SK-N-SH treated with all-trans-retinoic acid at 6 μM for 48 hours (cell line): Measurements from ENCODE around the gene NTF3.

Source experiments
- CSRNP3 ChIP-seq: fragments of 250-450 bp; sonication (Bioruptor Pico); IDR thresholded peaks from 2 replicates; pipeline ENCODE4 v1.5.1; 2021; ENCODE audit warnings: mild to moderate bottlenecking, moderate library complexity
- ESRRG ChIP-seq: fragments of 250-450 bp; sonication (Bioruptor Pico); IDR thresholded peaks from 2 replicates; pipeline ENCODE4 v1.6.1; 2021; ENCODE audit warnings: mild to moderate bottlenecking
- GLIS3 ChIP-seq: fragments of 250-450 bp; sonication (Bioruptor Pico); IDR thresholded peaks from 2 replicates; pipeline ENCODE4 v1.5.0; 2020; ENCODE audit warnings: mild to moderate bottlenecking, moderate library complexity
- PATZ1 ChIP-seq: fragments of 250-450 bp; sonication (Bioruptor Pico); IDR thresholded peaks from 2 replicates; pipeline ENCODE4 v1.8.0; 2020; ENCODE audit warnings: mild to moderate bottlenecking, moderate library complexity, borderline replicate concordance
- RARB ChIP-seq: fragments of 250-450 bp; sonication (Bioruptor Pico); IDR thresholded peaks from 2 replicates; pipeline ENCODE4 v1.8.0; 2021; ENCODE audit warnings: mild to moderate bottlenecking, moderate library complexity
- TCF4 ChIP-seq: fragments of 250-450 bp; sonication (Bioruptor Pico); IDR thresholded peaks from 2 replicates; pipeline ENCODE4 v1.8.0; 2021; ENCODE audit warnings: mild to moderate bottlenecking, moderate library complexity, borderline replicate concordance
- ZFP3 ChIP-seq: fragments of 250-450 bp; sonication (Bioruptor Pico); IDR thresholded peaks from 2 replicates; pipeline ENCODE4 v1.5.0; 2020; ENCODE audit warnings: mild to moderate bottlenecking, moderate library complexity
- ZNF565 ChIP-seq: fragments of 450-650 bp; formaldehyde crosslinking; conservative IDR thresholded peaks from 2 replicates; pipeline ENCODE4 v1.5.0; 2020; ENCODE audit warnings: low read depth, mild to moderate bottlenecking, moderate library complexity
- ZNF8 ChIP-seq: fragments of 450-650 bp; formaldehyde crosslinking; IDR thresholded peaks from 2 replicates; pipeline ENCODE4 v1.5.0; 2020; ENCODE audit warnings: mild to moderate bottlenecking, moderate library complexity

GRCh38 chr12:5487948-5488625, 56.2 kb downstream of the NTF3 start:
- no peak for TF ChIP-seq ZFP3 (CRISPR knock-in tag)
- TF ChIP-seq ZNF565 (CRISPR knock-in tag) = no peak
- no peak for TF ChIP-seq CSRNP3
- TF ChIP-seq ZNF8 (CRISPR knock-in tag) = no peak
- no peak for TF ChIP-seq PATZ1 (CRISPR knock-in tag)
- no peak for TF ChIP-seq GLIS3
- no peak for TF ChIP-seq ESRRG (CRISPR knock-in tag)
- no peak for TF ChIP-seq RARB (CRISPR knock-in tag)
- TF ChIP-seq TCF4 (CRISPR knock-in tag) = no peak
